Activated naive CD4-positive, alpha-beta T cell treated with Interleukin-2 at 50 U/mL for 16 hours (primary cell): Measurements from ENCODE around the gene KCNN4.
A peak's percentile ranks its signal among the peaks of the same experiment; 100 is the strongest.
"Not testable (repeated sequence)": the region's sequence is repeated elsewhere in the genome, so short reads cannot be mapped to it uniquely, and the experiment has no call there.

Experiments used
- DNase-seq: peaks from one replicate; pipeline ENCODE4 v3.0.0-alpha.2; 2020

Gene KCNN4

DNA sequence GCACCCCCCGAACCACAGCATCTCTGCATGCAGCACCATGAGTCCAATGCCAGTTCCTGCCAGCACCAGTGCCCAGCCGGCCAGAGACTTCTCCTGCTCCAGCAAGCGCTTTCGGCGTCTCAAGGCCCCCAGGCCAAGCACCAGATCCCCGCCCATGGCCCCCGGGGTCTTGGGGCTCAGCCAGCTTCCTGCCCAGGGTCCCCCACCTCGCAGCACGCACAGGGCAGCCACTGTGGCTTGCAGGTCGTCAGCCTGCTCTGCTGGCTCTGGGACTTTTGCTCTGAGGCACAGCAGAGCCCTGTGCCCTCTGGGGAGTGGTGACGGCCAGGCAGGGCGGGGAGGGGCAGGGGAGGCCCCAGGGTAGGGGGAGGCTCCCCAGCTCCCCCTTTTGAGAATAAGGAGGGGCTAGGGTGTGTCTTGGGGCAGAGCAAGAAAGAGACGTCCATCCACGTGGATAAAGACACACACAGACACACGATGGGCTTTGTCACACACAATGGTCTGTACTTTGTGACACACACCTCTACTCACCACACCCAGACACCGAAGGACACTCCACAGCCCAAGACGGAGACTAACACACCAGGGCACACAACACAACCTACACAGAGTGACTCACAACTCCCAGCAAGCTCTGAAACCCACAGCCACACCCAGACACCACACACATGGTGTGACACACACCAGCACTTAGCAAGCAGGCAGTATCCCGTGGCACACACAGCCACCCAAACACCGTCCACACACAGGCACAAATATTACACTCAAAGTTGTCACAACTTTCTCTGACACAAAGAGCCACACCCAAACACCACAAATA is at the start of gene KCNN4:
Gene KCNN4 (minus strand): TSS at position 268 of the 820 bp plus-strand sequence. CDS start 112 bp downstream, at position 156.
- peak; percentile 81 for DNase-seq

DNA sequence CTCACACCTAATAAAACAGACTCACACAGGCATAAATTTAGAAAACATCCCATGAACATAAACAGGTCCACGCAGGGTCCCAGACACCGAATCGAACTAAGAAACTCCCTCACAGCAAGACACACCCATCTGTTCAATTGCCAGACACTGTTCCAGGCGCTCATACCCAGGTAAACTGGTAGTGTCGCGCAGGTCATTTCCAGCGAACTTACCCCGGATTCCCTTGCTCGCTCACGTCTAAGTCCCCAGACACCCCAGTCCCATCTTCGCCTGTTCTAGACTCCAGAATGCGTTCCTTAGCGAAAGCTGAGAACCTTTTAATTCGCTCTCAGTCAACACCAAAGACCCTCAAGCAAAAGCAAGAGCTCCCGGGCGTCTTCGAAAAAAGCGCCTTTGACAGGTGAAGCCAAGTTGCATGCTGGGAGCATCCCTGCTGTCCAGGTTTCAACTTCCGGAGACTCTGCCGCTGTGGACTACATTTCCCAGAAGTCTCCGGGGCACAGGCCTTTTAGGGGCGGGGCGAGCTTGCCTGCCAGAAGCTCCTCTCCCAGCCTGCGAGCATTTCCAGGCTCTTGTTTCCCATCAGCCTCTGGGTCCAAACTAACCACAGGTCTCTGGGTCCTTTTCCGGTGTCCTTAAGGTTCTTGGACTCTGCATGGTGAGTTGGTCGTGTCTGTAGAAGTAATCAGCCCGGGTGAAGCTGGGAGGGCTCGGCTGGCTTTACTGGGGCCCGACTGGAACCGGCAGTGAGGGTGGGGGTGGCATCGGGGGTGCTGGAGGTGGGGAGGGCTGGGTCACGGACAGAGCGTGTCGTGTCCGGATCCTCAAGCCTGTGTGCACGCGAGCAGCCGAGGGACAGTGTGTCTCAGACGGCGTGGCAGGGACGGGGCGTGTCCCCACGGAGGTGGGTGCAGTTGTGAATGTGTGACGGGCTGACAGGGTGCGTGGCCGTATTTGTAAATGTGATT is 46.3 kb upstream of the KCNN4 start, which contains the start of gene ZNF283:
Gene ZNF283 (plus strand): TSS at position 535 of the 968 bp plus-strand sequence. CDS start 6,184 bp downstream, outside the sequence.
- peak; percentile 86 for DNase-seq

DNA sequence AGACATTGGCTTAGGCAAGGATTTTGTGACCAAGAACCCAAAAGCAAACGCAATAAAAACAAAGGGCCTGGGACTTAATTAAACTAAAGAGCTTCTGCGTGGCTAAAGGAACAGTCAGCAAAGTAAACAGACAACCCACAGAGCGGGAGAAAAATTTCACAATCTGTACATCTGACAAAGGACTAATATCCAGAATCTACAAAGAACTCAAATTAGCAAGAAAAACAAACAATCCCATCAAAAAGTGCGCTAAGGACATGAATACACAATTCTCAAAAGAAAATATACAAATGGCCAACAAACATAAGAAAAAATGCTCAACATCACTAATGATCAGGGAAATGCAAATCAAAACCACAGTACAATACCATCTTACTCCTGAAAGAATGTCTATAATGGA is 43.8 kb upstream of the KCNN4 start:
- not testable (repeated sequence) for DNase-seq

DNA sequence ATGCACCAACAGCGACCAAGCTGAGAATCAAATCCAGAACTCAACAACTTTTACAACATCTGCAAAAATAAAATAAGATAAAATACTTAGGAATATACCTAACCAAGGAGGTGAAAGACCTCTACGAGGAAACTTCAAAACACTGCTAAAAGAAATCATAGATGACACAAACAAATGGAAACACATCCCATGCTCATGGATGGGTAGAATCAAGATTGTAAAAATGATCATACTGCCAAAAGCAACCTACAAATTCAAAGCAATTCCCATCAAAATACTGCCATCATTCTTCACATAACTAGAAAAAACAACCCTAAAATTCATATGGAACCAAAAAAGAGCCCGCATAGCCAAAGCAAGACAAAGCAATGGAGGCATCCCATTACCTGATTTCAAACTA is 43.1 kb upstream of the KCNN4 start:
- not testable (repeated sequence) for DNase-seq

DNA sequence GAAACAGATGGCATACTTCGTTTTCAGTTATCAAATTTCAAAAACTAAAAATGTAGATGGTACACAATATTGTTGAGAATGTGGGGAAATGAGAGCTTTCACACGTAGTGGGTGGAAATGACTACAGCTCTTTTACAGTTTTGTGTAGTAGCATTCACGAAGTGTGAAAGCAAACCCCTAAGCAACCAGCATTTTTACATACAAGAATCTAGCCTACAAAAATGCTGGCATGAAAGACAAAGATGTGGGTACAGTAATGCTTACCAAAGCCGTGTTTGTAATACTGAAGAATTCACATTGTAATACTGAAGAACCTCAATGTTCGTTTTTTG is 40.1 kb upstream of the KCNN4 start:
- no peak for DNase-seq

DNA sequence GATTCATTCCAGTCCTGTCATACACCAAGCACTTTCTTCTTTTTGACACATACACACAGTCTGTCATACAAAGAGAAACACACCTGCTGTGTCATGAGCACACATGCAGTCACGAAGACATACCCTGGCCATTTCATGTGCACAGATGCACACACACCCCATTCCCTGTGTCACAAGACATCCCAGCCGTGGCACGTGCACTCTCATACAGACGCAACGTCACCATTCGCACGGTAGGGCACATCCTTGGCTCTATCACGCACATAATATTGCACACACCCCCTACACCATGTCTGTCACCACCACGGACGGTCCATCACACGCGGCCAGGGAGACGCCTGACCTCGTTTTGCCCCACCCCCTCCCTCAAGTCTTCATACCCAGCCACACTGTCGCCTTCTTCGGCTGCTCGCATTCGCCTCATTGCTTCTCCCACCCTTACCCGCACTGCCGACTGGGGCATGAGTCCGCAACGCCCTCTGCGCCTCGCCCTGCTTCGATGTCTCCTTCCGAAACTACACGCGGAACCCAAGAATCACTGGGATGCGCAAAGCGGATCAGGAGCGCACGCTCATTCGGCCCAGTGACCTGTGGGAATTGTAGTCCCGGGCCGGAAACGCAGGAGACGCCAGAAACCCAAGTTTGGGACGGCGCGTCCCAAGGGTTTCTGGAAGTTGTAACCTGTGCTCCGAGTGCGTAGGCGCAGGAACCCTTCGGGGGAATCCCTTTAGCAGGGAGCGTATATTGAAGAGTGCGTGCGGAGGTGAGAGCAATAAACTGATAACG is 39.5 kb upstream of the KCNN4 start:
- DNase-seq = peak; percentile 33

DNA sequence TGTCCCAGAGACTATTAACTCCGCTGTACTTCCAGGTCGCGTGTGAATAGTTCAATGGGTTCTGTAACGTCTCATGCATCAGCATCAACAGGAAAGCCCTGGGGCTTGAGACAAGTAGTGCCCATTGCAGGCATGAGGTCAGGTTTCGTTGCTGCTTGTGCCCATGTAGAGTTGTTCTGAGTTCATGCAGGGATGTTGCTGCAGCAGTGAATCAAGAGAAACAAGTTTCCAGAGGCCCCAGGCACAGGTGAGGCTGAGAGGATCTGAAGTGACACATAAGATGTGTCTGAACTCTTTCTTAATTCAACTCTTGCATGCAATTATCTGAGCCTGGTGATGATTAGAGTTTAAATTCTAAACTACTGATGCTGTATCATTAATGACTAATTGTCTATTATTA is 37.7 kb upstream of the KCNN4 start:
- DNase-seq = no peak

DNA sequence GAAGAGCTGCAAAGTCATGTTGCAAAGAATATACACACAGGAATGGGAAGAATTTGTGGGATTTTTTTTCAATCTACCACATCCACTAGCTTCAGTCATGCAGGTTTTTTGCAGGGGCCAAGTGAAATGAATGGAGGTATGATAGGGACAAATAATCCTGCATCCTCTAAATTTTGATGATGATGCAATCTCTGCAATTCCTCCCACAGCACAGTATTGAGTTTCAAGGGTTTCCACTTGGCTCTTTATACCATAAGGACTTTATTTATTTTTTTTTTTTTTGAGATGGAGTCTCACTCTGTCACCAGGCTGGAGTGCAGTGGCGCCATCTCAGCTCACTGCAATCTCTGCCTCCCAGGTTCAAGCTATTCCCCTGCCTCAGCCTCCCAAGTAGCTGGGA is 36.7 kb upstream of the KCNN4 start:
- not testable (repeated sequence) for DNase-seq

DNA sequence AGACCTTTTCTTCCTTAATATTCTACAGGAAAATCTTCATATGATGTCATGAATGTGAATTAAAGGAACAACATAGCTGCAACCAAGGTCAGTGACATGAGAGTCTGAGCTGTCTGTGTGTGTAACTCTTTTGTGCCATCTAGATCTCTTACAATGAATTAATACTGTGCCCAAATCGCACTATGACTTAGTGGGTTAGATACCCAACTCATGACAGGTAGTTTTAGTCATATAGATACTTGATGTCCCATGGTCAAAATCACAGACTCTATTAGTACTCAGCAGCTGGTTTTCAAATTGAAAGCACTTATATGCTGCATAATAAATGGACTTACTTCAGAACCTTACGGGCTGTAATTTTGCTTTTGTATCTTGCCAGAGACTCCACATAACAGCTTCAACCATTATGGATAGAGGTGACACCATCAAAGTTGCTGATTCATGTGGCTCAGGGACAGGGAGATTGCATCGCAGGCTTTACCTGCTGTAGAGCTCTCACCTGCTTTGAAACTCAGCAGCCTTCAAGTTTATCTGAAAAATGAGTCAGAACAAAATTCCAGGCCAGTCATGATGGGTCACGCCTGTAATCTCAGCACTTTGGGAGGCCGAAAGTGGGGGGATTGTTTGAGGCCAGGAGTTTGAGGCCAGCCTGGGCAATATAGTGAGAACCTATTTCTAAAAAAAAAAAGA is 34.0 kb upstream of the KCNN4 start:
- DNase-seq = no peak

DNA sequence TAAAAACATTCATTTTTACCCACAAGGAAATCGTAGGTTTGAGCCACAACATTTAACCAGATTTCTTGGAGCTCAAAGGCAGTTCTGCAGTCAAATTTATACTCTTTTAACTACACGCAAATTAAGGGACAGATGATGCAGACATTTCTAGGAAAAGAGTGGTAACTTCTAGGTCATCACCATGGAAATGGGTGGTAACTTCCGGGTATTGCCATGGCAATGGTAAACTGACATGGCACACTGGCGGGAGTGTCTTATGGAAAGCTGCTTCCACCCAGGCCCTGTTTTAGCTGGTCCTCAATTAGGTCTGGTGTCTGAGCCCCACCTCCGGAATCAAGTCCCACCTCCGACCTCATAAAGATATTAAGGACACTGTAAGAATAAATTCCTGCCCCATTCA is 31.9 kb upstream of the KCNN4 start:
- peak; percentile 4 for DNase-seq

DNA sequence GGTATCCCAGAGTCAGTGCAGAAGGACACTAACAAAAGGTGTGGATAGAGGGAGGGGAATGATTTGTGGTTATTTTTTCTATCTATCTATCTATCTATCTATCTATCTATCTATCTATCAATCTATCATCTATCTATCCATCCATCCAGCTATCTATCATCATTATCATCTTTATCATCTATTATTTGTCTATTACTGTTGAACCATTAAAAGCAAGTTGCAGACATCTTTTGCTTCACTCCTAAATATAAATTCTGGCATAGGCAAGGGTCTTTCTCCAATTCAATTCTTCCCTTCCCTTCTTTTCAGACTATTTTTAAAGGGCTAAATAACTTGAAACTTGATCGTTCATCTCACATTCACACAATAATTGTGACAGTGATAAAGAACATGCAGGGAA is 31.5 kb upstream of the KCNN4 start:
- no peak for DNase-seq

DNA sequence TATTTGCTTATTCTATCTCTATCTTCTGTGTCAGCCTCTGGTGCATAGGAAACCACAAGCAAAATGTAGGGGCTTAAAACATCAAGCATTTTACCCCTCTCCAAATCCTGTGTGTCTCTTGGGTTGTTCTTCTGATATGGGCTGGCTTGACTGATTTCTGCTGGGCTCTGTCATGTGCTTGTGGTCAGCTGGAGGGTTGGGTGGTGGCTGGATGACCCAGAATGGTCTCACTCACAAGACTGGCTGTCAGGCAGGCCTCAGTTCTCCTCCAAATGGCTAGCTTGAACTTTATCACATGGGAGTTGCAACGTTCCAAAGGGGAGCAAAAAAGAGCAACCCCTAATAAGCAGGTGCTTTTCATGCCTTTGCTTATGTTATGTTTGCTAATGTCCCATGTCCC is 31.1 kb upstream of the KCNN4 start:
- no peak for DNase-seq

DNA sequence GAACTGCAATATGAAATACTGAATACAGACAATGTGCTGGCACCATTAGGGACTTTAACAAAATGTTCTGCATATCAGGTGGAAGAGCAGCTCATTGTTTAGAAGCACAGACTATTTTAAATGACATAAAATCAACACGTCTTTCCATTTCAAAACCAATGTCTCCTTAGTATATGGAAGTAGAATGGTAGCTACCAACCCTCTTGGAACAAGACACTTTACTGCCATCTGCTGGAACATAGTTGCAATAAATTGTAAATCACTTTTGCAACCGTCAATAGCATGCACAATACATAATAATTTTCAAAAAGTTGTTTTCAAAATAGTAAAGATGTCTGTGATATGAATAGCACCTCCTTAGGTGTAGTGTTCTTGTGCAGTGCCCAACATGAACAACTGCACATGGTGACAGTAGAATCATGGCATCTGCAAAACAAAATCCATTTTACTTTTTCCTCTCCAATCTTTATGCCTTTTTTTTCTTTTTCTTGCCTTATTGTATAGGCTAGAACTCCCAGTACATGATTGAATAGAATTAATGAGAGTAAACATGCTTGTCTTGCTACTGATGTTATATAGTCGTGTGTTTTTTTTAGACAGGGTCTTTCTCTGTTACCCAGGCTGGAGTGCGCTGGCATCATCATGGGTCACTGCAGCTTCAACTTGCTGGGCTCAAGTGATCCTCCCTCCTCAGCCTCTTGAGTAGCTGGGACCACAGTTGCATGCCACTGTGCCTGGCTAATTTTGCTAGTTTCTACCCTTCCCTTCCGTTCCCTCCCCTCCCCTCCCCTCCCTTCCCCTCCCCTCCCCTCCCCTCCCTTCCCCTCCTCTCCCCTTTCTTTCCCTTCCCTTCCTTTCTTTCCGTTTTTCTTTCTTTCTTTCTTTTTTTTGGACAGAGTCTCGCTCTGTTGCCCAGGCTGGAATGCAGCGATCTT is 29.3 kb upstream of the KCNN4 start:
- DNase-seq = no peak

DNA sequence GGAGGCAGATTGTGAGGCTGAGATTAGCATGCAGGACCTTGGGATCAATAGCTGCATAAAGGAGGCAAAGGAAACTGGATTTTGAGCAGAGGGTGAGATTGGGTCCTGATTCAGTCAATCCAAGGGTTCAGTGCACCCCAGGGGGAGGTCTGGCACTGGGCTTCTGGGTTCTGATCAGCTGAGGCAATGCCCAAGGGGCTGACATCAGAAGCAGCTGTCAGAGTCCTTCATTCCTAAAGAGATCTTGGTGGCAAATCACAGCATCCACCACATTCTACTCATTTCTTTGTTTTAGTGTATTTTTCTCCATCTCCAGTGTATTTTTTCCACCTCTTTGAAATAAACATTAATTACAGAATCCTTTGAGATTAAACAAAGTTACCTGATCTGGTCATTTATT is 26.9 kb upstream of the KCNN4 start:
- DNase-seq = no peak

DNA sequence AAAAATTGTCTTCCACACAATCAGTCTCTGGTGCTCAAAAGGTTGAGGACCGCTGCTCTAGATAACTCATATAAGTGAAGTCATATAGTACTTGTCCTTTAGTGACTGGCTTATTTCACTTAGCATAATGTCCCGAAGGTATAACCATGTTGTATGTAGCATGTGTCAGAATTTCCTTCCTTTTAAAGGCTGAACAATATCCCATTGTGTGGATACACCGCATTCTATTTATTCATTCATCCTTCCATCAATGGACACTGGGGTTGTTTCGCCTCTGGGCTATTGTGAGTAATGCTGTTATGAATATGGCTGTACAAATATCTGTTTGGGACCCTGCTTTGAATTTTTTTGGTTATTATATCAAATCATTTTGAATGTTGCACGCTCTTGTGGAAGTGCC is 26.1 kb upstream of the KCNN4 start:
- DNase-seq = no peak

DNA sequence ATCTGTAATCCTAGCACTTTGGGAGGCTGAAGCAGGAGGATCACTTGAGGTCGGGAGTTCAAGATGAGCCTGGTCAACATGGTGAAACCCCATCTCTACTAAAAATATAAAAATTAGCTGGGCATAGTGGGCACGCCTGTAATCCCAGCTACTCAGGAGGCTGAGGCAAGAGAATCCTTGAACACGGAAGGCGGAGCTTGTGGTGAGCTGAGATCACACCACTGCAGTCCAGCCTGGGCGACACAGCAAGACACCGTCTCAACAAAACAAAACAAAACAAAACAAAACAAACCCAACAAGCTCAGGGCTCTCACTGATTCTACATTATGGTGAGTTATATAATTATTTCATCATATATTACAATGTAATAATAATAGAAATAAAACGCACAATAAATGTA is 25.6 kb upstream of the KCNN4 start:
- DNase-seq = not testable (repeated sequence)

DNA sequence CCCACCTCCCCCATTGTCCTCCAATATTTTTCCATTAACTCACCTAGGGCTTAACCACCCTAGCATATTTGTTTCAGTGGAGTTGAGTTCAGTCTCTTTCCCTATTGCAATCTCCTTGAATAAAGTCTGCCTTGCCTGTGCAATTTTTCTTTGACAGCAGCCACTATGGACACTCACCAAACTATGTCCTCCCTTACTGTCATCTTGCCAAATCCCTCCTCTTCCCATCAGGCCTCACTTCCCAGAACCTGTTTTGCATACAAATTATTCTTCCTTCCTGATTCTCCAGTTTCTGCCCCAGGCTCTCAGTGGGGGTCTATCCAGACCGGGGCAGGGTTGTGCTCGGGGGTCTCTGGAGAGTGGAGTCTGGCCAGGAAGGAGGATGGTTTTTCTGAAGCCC is 23.7 kb upstream of the KCNN4 start:
- no peak for DNase-seq

DNA sequence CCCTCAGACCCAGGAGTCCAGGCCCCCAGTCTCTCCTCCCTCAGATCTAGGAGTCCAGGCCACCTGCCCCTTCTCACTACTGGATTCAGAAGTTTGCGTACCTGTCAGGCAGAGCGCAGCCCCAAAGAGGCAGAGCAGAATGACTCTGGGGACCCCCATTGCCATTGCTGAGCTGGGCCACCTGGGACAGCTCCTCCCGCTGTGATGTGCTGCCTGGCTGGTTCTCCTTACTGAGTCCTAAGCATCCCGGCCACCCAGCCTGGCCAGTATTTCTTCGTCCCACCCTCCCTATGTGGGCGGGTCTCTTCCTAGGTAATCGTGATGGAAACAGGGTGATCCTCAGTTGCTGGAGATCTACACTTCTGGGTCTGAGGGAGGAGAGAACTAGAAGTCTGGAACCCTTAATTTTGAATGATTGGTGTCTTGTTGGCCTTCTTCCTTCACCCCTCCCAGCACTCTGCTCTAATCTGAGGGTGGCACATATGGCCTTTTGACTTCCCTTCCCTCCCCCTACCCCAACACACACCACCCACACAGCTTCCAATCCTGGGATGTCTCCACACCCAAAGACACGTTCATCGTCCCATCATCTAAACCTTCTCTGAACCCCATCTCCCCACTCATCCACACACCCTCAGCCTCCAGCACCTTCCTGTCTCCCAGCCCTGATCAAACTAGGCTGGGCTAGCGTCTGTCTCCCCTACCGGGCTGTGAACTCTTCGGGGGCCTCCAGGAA is 21.6 kb upstream of the KCNN4 start, which contains the start of gene LYPD5:
Gene LYPD5 (minus strand): TSS at position 232 of the 736 bp plus-strand sequence. CDS start 67 bp downstream, at position 165.
- DNase-seq = no peak

DNA sequence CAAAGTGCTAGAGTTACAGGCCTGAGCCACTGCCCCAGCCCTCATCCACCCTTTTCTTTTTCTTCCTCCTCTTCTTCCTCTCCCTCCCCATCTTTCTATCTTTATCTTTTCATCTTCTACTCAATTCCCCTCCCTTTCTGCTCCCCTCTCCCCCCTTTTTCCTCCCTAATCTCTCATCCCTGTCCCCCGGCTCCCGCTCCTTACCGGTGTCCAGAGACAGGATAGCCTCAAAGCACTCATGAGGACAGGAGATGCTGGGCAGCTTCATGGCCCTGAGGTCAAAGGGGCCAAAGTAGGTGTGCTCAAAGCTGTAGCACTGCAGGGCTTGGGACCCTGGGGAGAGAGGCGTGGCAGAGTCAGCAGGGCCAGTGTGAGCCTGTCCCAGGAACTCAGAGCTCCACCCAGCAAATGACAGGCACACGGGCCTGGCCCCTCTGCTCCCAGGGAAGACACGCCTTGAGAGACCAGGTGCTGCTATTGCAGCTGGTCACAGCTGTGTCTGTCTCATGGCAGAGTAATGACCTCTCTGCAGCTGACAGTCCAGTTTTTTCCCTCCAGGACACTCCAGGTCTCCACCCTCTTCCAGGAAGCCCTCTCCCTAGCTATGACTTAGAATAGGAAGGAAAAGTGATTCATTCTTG is 18.8 kb upstream of the KCNN4 start:
- DNase-seq = no peak
